ENCODE data around the gene ASCL5.

ASCL5 gene

DNA sequence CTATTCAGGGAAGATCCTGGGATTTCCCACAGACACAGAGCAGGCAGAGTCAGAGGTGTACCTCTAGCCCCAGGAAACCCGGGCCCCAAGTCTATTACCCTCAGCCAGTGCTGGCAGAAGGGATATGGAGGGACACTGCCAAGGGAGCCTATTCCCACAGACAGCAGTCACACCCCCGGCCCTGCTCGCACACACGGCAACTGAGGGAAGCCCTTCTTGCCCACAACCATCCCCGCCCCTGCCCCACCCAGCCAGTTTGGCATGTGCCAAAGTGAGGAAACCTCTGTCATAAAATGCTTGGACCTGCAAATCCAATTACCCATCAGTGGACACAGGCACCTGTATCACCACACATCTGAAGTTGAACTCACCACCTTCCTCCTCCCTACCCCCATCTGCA, 21.3 kb downstream of the ASCL5 start:
- Histone ChIP-seq H3K9ac (ENCODE audit: low read length) (no peak overlapping the region), H3K4me1 (ENCODE audit: control insufficient read depth, insufficient read depth, low read length) (peaks cover 11% of the 10 kb centered on the region; the same call in 1 of the 2 replicates), H3K27ac (ENCODE audit: low read depth, low read length) (no peak overlapping the region), H3K4me3 (ENCODE audit: low read depth, low read length) (no peak overlapping the region), H3K36me3 (ENCODE audit: control insufficient read depth, insufficient read depth, low read length) (no peaks in the 10 kb centered on the region), H3K27me3 (ENCODE audit: control insufficient read depth, insufficient read depth, low read length) (peaks cover 42% of the 10 kb centered on the region), H3K9me3 (ENCODE audit: control insufficient read depth, insufficient read depth, low read depth, low read length) (no peaks in the 10 kb centered on the region)

- Histone ChIP-seq H3K9me3 (ENCODE audit: control insufficient read depth, insufficient read depth, low read depth, low read length) (no peaks in the 10 kb centered on the region), H3K4me3 (ENCODE audit: low read depth, low read length) (no peak overlapping the region), H3K27me3 (ENCODE audit: control insufficient read depth, insufficient read depth, low read length) (peaks cover 46% of the 10 kb centered on the region), H3K4me1 (ENCODE audit: control insufficient read depth, insufficient read depth, low read length) (peaks cover 11% of the 10 kb centered on the region; the same call in 1 of the 2 replicates), H3K36me3 (ENCODE audit: control insufficient read depth, insufficient read depth, low read length) (no peaks in the 10 kb centered on the region), H3K9ac (ENCODE audit: low read length) (no peak overlapping the region), H3K27ac (ENCODE audit: low read depth, low read length) (no peak overlapping the region)
Measured at GRCh38 chr1:201104141-201104540, 22.8 kb downstream of the ASCL5 start.

- Histone ChIP-seq H3K4me1 (ENCODE audit: control insufficient read depth, insufficient read depth, low read length) (peaks cover 10% of the 10 kb centered on the region; the same call in 1 of the 2 replicates), H3K4me3 (ENCODE audit: low read depth, low read length) (no peak overlapping the region), H3K27ac (ENCODE audit: low read depth, low read length) (no peak overlapping the region), H3K36me3 (ENCODE audit: control insufficient read depth, insufficient read depth, low read length) (no peaks in the 10 kb centered on the region), H3K27me3 (ENCODE audit: control insufficient read depth, insufficient read depth, low read length) (peaks cover 46% of the 10 kb centered on the region), H3K9me3 (ENCODE audit: control insufficient read depth, insufficient read depth, low read depth, low read length) (no peaks in the 10 kb centered on the region), H3K9ac (ENCODE audit: low read length) (no peak overlapping the region)
Measured at GRCh38 chr1:201103666-201104065, 23.3 kb downstream of the ASCL5 start.

GRCh38 chr1:201100169-201100930, 26.6 kb downstream of the ASCL5 start:
- no peaks in the 10 kb centered on the region for H3K36me3 ChIP-seq (ENCODE audit: control insufficient read depth, insufficient read depth, low read length)
- H3K4me3 ChIP-seq (ENCODE audit: low read depth, low read length): no peak overlapping the region
- H3K4me1 ChIP-seq (ENCODE audit: control insufficient read depth, insufficient read depth, low read length): peaks cover 6% of the 10 kb centered on the region; the same call in 1 of the 2 replicates
- H3K27ac ChIP-seq (ENCODE audit: low read depth, low read length): no peak overlapping the region
- no peak overlapping the region for H3K9ac ChIP-seq (ENCODE audit: low read length)
- no peaks in the 10 kb centered on the region for H3K9me3 ChIP-seq (ENCODE audit: control insufficient read depth, insufficient read depth, low read depth, low read length)
- H3K27me3 ChIP-seq (ENCODE audit: control insufficient read depth, insufficient read depth, low read length): peaks cover 40% of the 10 kb centered on the region

- H3K4me3 ChIP-seq (ENCODE audit: low read depth, low read length): no peak overlapping the region
- no peak overlapping the region for H3K9ac ChIP-seq (ENCODE audit: low read length)
- H3K9me3 ChIP-seq (ENCODE audit: control insufficient read depth, insufficient read depth, low read depth, low read length): no peaks in the 10 kb centered on the region
- H3K36me3 ChIP-seq (ENCODE audit: control insufficient read depth, insufficient read depth, low read length): no peaks in the 10 kb centered on the region
- H3K27me3 ChIP-seq (ENCODE audit: control insufficient read depth, insufficient read depth, low read length): peaks cover 38% of the 10 kb centered on the region; the same call in 1 of the 2 replicates
- no peak overlapping the region for H3K27ac ChIP-seq (ENCODE audit: low read depth, low read length)
- H3K4me1 ChIP-seq (ENCODE audit: control insufficient read depth, insufficient read depth, low read length): peaks cover 4% of the 10 kb centered on the region; the same call in 1 of the 2 replicates
Measured at GRCh38 chr1:201098992-201099677, 27.8 kb downstream of the ASCL5 start.

DNA sequence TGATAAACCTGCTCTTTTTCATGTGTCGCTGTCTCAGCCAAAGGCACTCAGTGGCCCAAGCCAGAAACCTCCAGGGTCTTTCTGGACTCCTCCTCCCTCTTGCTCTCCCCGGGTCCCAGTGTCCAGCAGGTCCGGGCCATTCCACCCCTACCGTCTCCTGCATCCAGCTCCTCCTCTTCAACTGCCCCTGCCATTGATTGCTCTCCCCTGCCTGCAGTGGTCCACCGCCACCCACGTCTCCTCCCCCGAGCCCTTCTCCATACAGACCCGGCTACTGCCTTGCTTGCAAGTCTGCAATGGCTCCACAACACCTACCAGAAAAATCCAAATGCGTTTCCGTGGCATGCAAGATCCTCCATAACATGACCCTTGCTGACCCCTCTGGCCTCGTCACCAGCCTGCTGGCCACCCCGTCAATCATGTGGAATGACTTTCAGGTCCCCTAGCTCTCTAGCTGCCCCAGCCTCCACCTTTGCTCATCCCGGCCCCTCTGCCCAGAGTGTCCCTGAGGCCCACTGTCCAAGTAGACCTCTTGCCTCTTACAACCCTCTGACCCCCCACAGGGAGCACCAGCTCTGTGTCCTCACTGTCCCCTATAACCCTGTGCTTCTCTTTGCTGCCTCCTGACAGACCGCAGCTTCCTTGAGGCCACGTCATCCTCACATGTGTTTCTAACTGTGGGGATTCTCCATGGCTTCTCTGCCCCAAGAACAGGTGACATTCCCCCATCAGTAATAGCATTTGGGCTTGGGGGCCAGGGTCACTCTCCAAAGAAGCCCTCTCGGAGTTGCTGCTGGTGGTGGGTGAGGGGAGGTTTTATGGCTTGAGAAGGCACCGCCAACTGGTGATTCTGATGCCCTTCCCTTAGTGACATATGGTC, 29.8 kb downstream of the ASCL5 start:
- no peak overlapping the region for H3K4me3 ChIP-seq (ENCODE audit: low read depth, low read length)
- no peak overlapping the region for H3K27ac ChIP-seq (ENCODE audit: low read depth, low read length)
- no peaks in the 10 kb centered on the region for H3K9me3 ChIP-seq (ENCODE audit: control insufficient read depth, insufficient read depth, low read depth, low read length)
- no peaks in the 10 kb centered on the region for H3K36me3 ChIP-seq (ENCODE audit: control insufficient read depth, insufficient read depth, low read length)
- H3K27me3 ChIP-seq (ENCODE audit: control insufficient read depth, insufficient read depth, low read length): peaks cover 26% of the 10 kb centered on the region; the same call in 1 of the 2 replicates
- H3K4me1 ChIP-seq (ENCODE audit: control insufficient read depth, insufficient read depth, low read length): no peaks in the 10 kb centered on the region
- no peak overlapping the region for H3K9ac ChIP-seq (ENCODE audit: low read length)

GRCh38 chr1:201096041-201096461, 30.9 kb downstream of the ASCL5 start:
- H3K36me3 ChIP-seq (ENCODE audit: control insufficient read depth, insufficient read depth, low read length): no peaks in the 10 kb centered on the region
- H3K4me3 ChIP-seq (ENCODE audit: low read depth, low read length): no peak overlapping the region
- H3K4me1 ChIP-seq (ENCODE audit: control insufficient read depth, insufficient read depth, low read length): no peaks in the 10 kb centered on the region
- no peak overlapping the region for H3K27ac ChIP-seq (ENCODE audit: low read depth, low read length)
- H3K27me3 ChIP-seq (ENCODE audit: control insufficient read depth, insufficient read depth, low read length): peaks cover 18% of the 10 kb centered on the region; the same call in 1 of the 2 replicates
- no peak overlapping the region for H3K9ac ChIP-seq (ENCODE audit: low read length)
- no peaks in the 10 kb centered on the region for H3K9me3 ChIP-seq (ENCODE audit: control insufficient read depth, insufficient read depth, low read depth, low read length)

DNA sequence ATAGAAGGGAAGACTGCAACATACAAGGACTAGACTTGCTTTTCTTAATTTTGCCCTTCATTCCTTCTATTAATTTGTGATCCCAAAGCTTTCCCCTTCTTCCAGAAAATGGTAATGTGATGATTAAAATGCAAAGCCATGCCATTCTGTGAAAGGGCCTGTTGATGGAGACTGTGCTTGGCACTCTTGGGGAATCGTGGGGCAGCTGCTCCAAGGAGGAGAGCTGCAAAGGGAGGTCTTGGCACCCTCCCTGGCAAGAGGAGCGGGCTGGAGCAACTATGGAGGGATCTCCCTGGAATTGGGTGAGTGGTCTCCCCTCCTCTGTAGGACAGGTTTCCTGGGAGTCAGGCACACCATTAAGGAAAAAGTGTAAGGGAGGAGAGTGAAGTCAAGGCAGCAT, 31.4 kb downstream of the ASCL5 start:
- Histone ChIP-seq H3K9me3 (ENCODE audit: control insufficient read depth, insufficient read depth, low read depth, low read length) (no peaks in the 10 kb centered on the region), H3K4me1 (ENCODE audit: control insufficient read depth, insufficient read depth, low read length) (no peaks in the 10 kb centered on the region), H3K27ac (ENCODE audit: low read depth, low read length) (no peak overlapping the region), H3K9ac (ENCODE audit: low read length) (no peak overlapping the region), H3K4me3 (ENCODE audit: low read depth, low read length) (no peak overlapping the region), H3K36me3 (ENCODE audit: control insufficient read depth, insufficient read depth, low read length) (no peaks in the 10 kb centered on the region), H3K27me3 (ENCODE audit: control insufficient read depth, insufficient read depth, low read length) (peaks cover 18% of the 10 kb centered on the region; the same call in 1 of the 2 replicates)

- peaks cover 15% of the 10 kb centered on the region; the same call in 1 of the 2 replicates for H3K27me3 ChIP-seq (ENCODE audit: control insufficient read depth, insufficient read depth, low read length)
- no peaks in the 10 kb centered on the region for H3K36me3 ChIP-seq (ENCODE audit: control insufficient read depth, insufficient read depth, low read length)
- H3K9me3 ChIP-seq (ENCODE audit: control insufficient read depth, insufficient read depth, low read depth, low read length): no peaks in the 10 kb centered on the region
- no peak overlapping the region for H3K4me3 ChIP-seq (ENCODE audit: low read depth, low read length)
- no peaks in the 10 kb centered on the region for H3K4me1 ChIP-seq (ENCODE audit: control insufficient read depth, insufficient read depth, low read length)
- H3K27ac ChIP-seq (ENCODE audit: low read depth, low read length): no peak overlapping the region
- no peak overlapping the region for H3K9ac ChIP-seq (ENCODE audit: low read length)
Measured at GRCh38 chr1:201094832-201095231, 32.2 kb downstream of the ASCL5 start.

- no peak overlapping the region for H3K4me3 ChIP-seq (ENCODE audit: low read depth, low read length)
- no peak overlapping the region for H3K27ac ChIP-seq (ENCODE audit: low read depth, low read length)
- H3K9me3 ChIP-seq (ENCODE audit: control insufficient read depth, insufficient read depth, low read depth, low read length): no peaks in the 10 kb centered on the region
- H3K36me3 ChIP-seq (ENCODE audit: control insufficient read depth, insufficient read depth, low read length): no peaks in the 10 kb centered on the region
- H3K4me1 ChIP-seq (ENCODE audit: control insufficient read depth, insufficient read depth, low read length): peaks cover 4% of the 10 kb centered on the region; the same call in 1 of the 2 replicates
- no peak overlapping the region for H3K9ac ChIP-seq (ENCODE audit: low read length)
- H3K27me3 ChIP-seq (ENCODE audit: control insufficient read depth, insufficient read depth, low read length): peaks cover 15% of the 10 kb centered on the region; the same call in 1 of the 2 replicates
Measured at GRCh38 chr1:201093962-201094361, 33.0 kb downstream of the ASCL5 start.
